Gastrocnemius medialis (tissue), 4 donors: ENCODE results near the gene CD7. TPM values are rescaled to one million over a fixed set of nuclear protein-coding genes. Genes with fewer than 3 reads are reported as not detected.

ENCODE experiments used
- ATAC-seq, 2 donors: fragments of 150-250 bp; one replicate each; pipeline ENCODE4 v1.9.1; 2016
- DNase-seq, 2 donors: peaks; one replicate each; pipeline ENCODE4 v3.0.0-alpha.2; 2019
- H3K27ac ChIP-seq, 4 donors: fragments of 200-600 bp; sonication (generic); 1 replicate in 1 of 4; 2 replicates in 3 of 4; pipeline ENCODE4 v1.5.1; 2016 to 2018; ENCODE audit warnings: mild to moderate bottlenecking in 2 of 4, moderate library complexity in 1 of 4
- H3K27me3 ChIP-seq, 3 donors: fragments of 200-600 bp; sonication (generic) in 2 of 3; 1 replicate in 1 of 3; 2 replicates in 2 of 3; pipeline versions ENCODE4 v1.5.1 to v1.6.0; 2016 to 2019; ENCODE audit warnings: mild to moderate bottlenecking in 1 of 3, moderate library complexity in 1 of 3
- H3K36me3 ChIP-seq, 2 donors: fragments of 200-600 bp; sonication (generic) in 1 of 2; one replicate each; pipeline ENCODE4 v1.5.1; 2017 to 2018
- H3K4me1 ChIP-seq, 2 donors: fragments of 200-600 bp; sonication (generic) in 1 of 2; one replicate each; pipeline ENCODE4 v1.5.1; 2016 to 2017; ENCODE audit warnings: mild to moderate bottlenecking in 2 of 2
- H3K4me3 ChIP-seq, 4 donors: fragments of 200-600 bp; sonication (generic) in 3 of 4; 1 replicate in 1 of 4; 2 replicates in 3 of 4; pipeline ENCODE4 v1.5.1; 2016 to 2019; ENCODE audit warnings: mild to moderate bottlenecking in 2 of 4
- H3K9me3 ChIP-seq, 3 donors: fragments of 200-600 bp; sonication (generic) in 2 of 3; 1 replicate in 1 of 3; 2 replicates in 2 of 3; pipeline ENCODE4 v1.5.1; 2016 to 2019
- CTCF ChIP-seq, 5 experiments: fragments of 450-650 bp in 3 of 5; fragments of 200-600 bp in 2 of 5; sonication (generic) in 2 of 5; IDR thresholded peaks in 4 of 5; conservative IDR thresholded peaks in 1 of 5; 1 replicate in 4 of 5; 2 replicates in 1 of 5; pipeline ENCODE4 v1.5.1; 2016 to 2019; ENCODE audit warnings: antibody characterized with exemption in 5 of 5, mild to moderate bottlenecking in 3 of 5, moderate library complexity in 3 of 5
- POLR2A ChIP-seq, 2 donors: fragments of 450-650 bp; IDR thresholded peaks; one replicate each; pipeline ENCODE4 v1.6.1; 2017; ENCODE audit warnings: antibody characterized with exemption in 2 of 2, mild to moderate bottlenecking in 2 of 2, moderate library complexity in 2 of 2
- in situ Hi-C, 4 donors: fragments of 200-750 bp; cut with MboI; loops; one replicate each; pipeline versions ENCODE4 v1.15.0 to v1.8.0; 2017; ENCODE audit warnings: low sequenced_read_pairs in 4 of 4
- intact Hi-C: fragments of 100-400 bp; cut with DNase I; formaldehyde crosslinking; loops from one replicate; pipeline ENCODE4 v1.15.1; 2023; ENCODE audit warnings: low total_unique reads
- total RNA-seq, 4 donors: library from RNA; depleted of rRNA; stranded (reverse); fragments of >200 nt; gene quantifications; one replicate each; pipeline versions ENCODE4 v1.1.0 to v1.2.3, GENCODE V29; 2016

Gene CD7
- total RNA-seq, 4 donors from 2014 or later = 1.7 TPM; not detected in 3

GRCh38 chr17:82281502-82282238 is 35.7 kb downstream of the CD7 start:
- DNase-seq (no peak), ATAC-seq (no peak)
- intact Hi-C loops (no loop called here), in situ Hi-C loops (no loop called here)
- no peaks in the 10 kb centered on the region for H3K27me3 ChIP-seq
- no peak for TF ChIP-seq CTCF (IDR thresholded peaks at IDR 0.05 in 4 of 5, conservative IDR thresholded peaks at IDR 0.05 in 1 of 5)
- TF ChIP-seq POLR2A (IDR thresholded peaks at IDR 0.05) = no peak
- no peak overlapping the region for H3K4me3 ChIP-seq
- no peaks in the 10 kb centered on the region for H3K4me1 ChIP-seq
- no peaks in the 10 kb centered on the region for H3K9me3 ChIP-seq
- H3K36me3 ChIP-seq = no peaks in the 10 kb centered on the region
- H3K27ac ChIP-seq = no peak overlapping the region

DNA sequence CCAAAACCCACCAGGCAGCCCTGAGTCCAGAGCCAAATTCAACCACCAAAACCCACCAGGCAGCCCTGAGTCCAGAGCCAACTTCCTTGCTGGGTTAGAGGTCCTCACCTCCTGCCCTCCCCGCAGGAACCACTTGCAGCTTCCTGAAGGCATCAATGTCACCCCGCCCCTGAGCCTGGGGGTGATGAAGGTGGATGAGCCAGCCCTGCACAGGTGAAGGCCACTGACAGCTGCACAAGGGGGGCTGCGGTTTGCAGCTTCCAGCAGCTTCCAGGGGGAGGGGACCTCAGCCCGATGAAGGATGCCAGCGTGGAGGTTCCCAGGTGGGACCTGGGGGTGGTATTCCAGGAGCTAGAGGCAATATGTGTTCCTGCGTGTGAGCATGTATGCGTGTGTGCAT is 36.3 kb downstream of the CD7 start:
- intact Hi-C loops (no loop called here), in situ Hi-C loops (no loop called here)
- no peaks in the 10 kb centered on the region for H3K36me3 ChIP-seq
- no peaks in the 10 kb centered on the region for H3K4me1 ChIP-seq
- ATAC-seq = no peak
- DNase-seq = no peak
- H3K27me3 ChIP-seq = no peaks in the 10 kb centered on the region
- H3K9me3 ChIP-seq = no peaks in the 10 kb centered on the region
- no peak overlapping the region for H3K4me3 ChIP-seq
- H3K27ac ChIP-seq = no peak overlapping the region
- TF ChIP-seq CTCF (IDR thresholded peaks at IDR 0.05 in 4 of 5, conservative IDR thresholded peaks at IDR 0.05 in 1 of 5) (no peak), POLR2A (IDR thresholded peaks at IDR 0.05) (no peak)

GRCh38 chr17:82280537-82280936 is 36.9 kb downstream of the CD7 start:
- TF ChIP-seq CTCF (IDR thresholded peaks at IDR 0.05 in 4 of 5, conservative IDR thresholded peaks at IDR 0.05 in 1 of 5) (no peak), POLR2A (IDR thresholded peaks at IDR 0.05) (no peak)
- H3K27me3 ChIP-seq = no peaks in the 10 kb centered on the region
- no peaks in the 10 kb centered on the region for H3K36me3 ChIP-seq
- in situ Hi-C loops = no loop called here
- no peak overlapping the region for H3K27ac ChIP-seq
- no peak overlapping the region for H3K4me3 ChIP-seq
- no peaks in the 10 kb centered on the region for H3K4me1 ChIP-seq
- no peak for DNase-seq
- intact Hi-C loops = no loop called here
- no peaks in the 10 kb centered on the region for H3K9me3 ChIP-seq
- no peak for ATAC-seq

DNA sequence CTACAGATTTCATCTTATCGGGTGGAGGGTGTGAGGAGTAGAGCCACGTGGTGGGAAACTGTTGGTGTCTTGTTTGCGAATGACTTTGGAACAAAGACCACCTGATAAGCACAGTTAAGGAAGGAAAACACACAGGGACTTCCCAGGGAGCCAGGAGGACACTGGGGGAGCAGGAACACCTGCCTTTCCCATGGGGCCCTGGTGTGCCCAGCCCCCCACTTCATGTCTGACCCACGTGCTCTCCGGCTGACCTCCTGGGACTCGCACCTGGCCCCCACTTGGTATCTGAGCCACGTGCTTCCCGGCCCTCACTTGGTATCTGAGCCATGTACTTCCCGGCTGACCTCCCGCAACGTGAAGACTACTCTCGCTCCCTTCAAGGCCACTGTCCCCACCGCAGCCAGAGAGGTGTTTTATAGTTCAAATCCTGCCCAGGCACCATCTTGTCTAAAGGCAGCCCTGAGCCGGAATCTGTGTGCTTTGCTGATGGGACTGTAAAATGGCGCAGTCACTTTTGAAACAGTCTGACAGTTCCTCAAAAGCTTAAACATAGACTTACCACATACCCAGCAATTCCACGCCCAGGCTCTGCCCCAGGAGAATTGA is 38.5 kb downstream of the CD7 start:
- H3K9me3 ChIP-seq = no peaks in the 10 kb centered on the region
- DNase-seq (no peak), ATAC-seq (no peak)
- peaks cover 6% of the 10 kb centered on the region in 2 donors for H3K4me1 ChIP-seq
- no peaks in the 10 kb centered on the region for H3K36me3 ChIP-seq
- intact Hi-C loops = no loop called here
- H3K4me3 ChIP-seq = no peak overlapping the region
- TF ChIP-seq CTCF (IDR thresholded peaks at IDR 0.05 in 4 of 5, conservative IDR thresholded peaks at IDR 0.05 in 1 of 5) (no peak), POLR2A (IDR thresholded peaks at IDR 0.05) (no peak)
- H3K27ac ChIP-seq = no peak overlapping the region
- in situ Hi-C loops = no loop called here
- H3K27me3 ChIP-seq = no peaks in the 10 kb centered on the region
